Muscle layer of colon (tissue), 2 donors: ENCODE results near the gene PPP2R2D.

Experiments used
- H3K27ac ChIP-seq: one replicate; pipeline ENCODE4 v1.7.0; 2013; ENCODE audit warnings: low read depth, mild to moderate bottlenecking, low read length, moderate library complexity
- H3K27me3 ChIP-seq, 2 donors: one replicate each; pipeline ENCODE4 v1.7.0; 2013; ENCODE audit warnings: low read length in 2 of 2, mild to moderate bottlenecking in 2 of 2; ENCODE audit not compliant: insufficient read depth in 2 of 2, control insufficient read depth in 1 of 2
- H3K36me3 ChIP-seq: one replicate; pipeline ENCODE4 v1.7.0; 2013; ENCODE audit warnings: mild to moderate bottlenecking, low read length; ENCODE audit not compliant: insufficient read depth
- H3K4me1 ChIP-seq: one replicate; pipeline ENCODE4 v1.7.0; 2013; ENCODE audit warnings: mild to moderate bottlenecking, low read length; ENCODE audit not compliant: insufficient read depth
- H3K4me3 ChIP-seq, 2 donors: one replicate each; pipeline ENCODE4 v1.7.0; 2013; ENCODE audit warnings: low read length in 2 of 2, low read depth in 1 of 2, mild to moderate bottlenecking in 1 of 2, moderate library complexity in 1 of 2
- H3K9ac ChIP-seq: one replicate; pipeline ENCODE4 v1.7.0; 2013; ENCODE audit warnings: low read length
- H3K9me3 ChIP-seq: one replicate; pipeline ENCODE4 v1.7.0; 2013; ENCODE audit warnings: mild to moderate bottlenecking, low read length
- donor health status: abdominal sarcoma.
- donor health status: Adenocarcinoma of cecum.

PPP2R2D gene

DNA sequence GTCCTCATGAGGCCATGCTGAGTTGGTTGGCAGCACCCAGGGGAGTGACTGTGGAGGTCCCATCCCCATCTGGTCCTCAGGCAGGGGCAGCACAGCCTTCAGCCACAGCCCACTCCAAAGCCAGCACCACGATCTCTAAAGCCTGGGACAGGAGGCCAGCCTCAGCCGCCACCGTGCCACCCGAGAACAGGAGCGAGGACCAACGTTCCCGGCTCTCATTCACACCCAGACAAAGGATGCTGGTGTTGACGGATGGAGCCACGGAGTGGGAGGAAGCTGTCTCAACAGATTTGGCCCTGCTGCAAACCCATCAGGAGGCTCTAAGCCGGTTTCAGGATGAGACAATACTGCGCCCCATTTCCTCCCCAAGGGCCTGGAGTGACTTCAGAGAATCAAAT lies 42.7 kb upstream of the PPP2R2D start:
- Histone ChIP-seq H3K27me3 (no peaks in the 10 kb centered on the region), H3K27ac (no peak overlapping the region), H3K4me1 (no peaks in the 10 kb centered on the region), H3K36me3 (no peaks in the 10 kb centered on the region), H3K9me3 (no peaks in the 10 kb centered on the region), H3K4me3 (no peak overlapping the region), H3K9ac (no peak overlapping the region)

DNA sequence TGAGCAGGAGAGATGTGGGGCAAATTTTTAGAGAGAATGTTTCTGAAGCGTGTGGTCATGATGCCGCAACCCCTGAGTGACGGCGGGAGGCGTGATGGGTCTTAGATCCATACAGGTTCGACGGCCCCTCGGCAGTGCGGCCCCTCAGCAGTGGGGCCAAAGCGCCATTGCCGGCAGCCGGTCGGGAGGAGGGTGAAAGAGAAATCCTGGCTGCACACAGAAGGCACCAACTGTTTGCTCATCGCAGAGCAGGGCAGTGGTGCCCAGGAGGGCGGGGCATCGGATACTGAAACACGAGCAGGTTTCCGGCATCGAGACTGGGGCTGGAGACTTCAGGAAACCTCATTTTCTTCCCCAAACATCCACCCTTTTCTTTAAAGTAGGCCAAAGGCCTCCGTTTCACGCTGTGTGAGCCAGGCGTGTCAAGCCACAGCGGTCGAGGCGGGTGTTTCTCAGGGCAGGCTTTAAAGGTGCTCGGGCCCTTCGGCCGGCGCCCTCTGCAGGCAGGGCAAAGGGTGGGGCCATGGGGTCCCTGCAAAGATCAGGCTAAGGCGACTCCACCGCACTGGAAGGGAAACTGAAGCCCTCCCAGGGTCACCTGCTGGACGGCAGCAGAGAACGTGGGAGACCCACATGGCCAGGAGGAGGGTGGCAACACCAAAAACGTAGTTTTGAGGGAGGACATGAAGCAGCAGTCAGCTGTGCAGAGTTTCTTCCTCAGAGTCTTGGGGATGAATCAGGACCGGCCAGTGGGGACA lies 42.0 kb upstream of the PPP2R2D start:
- Histone ChIP-seq H3K27me3 (no peaks in the 10 kb centered on the region), H3K9ac (no peak overlapping the region), H3K9me3 (no peaks in the 10 kb centered on the region)

DNA sequence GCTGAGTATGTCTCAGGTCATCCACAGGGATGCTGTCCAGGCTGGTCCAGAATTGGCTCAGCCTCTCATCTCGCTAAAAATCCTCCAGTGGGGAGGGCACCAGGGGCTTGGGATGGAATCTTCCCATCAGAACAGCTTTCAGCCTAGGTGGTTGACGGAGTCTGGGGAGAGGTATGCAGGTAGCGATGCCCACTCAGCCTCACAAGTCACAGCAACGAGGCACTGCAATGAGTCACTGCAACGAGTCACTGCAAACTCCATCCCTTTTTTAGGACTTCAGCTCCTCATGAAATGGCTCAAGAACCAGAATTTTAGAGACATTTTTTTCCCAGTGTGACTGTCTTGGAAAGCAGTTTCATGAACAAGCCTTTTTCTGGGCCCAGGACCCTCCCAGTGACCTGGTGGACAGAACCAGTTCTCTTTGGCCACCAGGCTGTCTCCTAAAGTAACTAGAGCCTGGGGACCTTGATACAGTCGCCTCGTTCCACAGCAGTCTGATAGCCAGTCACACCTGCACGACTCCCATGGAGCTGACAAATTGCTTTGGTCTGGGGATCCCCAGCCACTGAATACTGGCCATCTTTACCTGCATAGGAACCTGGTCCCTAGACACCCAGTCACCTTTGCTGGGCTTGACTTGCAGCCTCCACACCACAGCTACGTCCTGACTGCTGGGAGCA lies 41.3 kb upstream of the PPP2R2D start:
- Histone ChIP-seq H3K4me3 (no peak overlapping the region), H3K36me3 (no peaks in the 10 kb centered on the region), H3K9me3 (no peaks in the 10 kb centered on the region), H3K27ac (no peak overlapping the region), H3K27me3 (no peaks in the 10 kb centered on the region), H3K4me1 (no peaks in the 10 kb centered on the region), H3K9ac (no peak overlapping the region)

More for the DNA sequence above, 42.0 kb upstream of the PPP2R2D start:
- H3K36me3 ChIP-seq = no peaks in the 10 kb centered on the region
- H3K4me1 ChIP-seq = no peaks in the 10 kb centered on the region
- H3K27ac ChIP-seq = no peak overlapping the region
- no peak overlapping the region for H3K4me3 ChIP-seq

DNA sequence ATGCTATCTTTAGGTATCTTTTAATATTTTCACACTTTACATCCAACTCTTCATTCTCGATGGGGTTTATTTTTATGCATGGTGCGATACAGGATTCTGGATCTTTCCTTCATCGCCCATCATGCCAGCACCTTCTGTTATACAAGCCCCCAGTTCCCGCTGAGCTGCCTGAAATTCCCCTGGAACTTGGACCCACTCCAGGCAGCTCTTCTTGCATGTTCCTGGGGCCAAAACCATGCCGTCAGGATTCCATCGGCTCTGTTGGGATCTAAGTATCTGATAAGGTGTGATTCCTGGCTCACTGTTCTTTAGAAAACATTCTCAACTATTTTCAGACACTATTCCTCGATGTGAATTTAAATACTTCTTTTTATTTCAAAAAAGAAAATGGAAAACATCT lies 40.5 kb upstream of the PPP2R2D start:
- H3K9me3 ChIP-seq = no peaks in the 10 kb centered on the region
- H3K9ac ChIP-seq = no peak overlapping the region
- H3K4me1 ChIP-seq = no peaks in the 10 kb centered on the region
- H3K36me3 ChIP-seq = no peaks in the 10 kb centered on the region
- H3K27ac ChIP-seq = no peak overlapping the region
- H3K27me3 ChIP-seq = no peaks in the 10 kb centered on the region
- no peak overlapping the region for H3K4me3 ChIP-seq

DNA sequence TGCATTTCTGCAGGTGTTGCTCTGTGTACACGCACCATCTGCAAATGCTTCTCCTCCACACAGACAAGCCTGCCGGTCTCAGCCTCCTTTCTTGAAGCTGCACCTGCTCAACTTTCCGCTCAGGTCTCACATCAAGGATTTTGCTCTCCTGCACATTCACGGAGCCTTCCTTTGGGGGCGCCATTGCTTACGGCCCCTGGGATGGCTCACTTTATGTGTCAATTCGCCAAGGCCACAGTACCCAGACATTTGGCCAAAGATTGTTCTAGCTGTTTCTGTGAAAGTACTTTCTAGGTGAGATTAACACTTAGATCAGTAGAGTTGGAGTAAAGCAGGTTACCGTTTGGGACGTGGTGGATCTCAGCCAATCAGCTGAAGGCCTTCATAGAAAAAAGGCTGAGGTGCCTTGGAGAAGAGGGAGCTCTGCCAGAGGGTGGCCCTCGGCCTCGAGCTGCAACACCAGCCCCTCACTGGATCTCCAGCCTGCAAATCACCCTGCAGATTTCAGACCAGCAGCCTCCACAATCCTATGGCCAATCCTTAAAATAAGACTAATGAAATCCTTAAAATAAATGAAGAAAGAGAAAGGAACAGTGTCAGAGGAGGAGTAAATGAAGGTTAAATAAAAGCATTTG lies 39.9 kb upstream of the PPP2R2D start:
- H3K4me1 ChIP-seq = no peaks in the 10 kb centered on the region
- H3K36me3 ChIP-seq = no peaks in the 10 kb centered on the region
- H3K27me3 ChIP-seq = no peaks in the 10 kb centered on the region
- H3K27ac ChIP-seq = no peak overlapping the region
- no peak overlapping the region for H3K9ac ChIP-seq
- H3K4me3 ChIP-seq = no peak overlapping the region
- H3K9me3 ChIP-seq = no peaks in the 10 kb centered on the region

DNA sequence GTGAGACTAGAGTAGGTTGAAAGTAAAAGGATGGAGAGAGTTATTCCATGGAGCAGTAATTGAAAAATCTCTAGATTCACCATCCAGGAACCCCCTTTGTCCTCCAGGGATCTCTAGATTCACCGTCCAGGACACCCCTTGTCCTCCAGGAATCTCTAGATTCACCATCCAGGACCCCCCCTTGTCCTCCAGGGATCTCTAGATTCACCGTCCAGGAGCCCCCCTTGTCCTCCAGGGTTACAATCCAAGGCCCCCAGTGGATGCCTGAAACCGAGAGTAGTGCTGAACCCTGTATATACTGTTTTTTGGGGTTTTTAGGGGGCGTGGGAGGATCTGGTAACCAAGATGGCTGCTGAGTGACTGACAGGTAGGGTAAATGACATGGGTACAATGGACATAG lies 38.3 kb upstream of the PPP2R2D start:
- Histone ChIP-seq H3K4me3 (no peak overlapping the region), H3K36me3 (no peaks in the 10 kb centered on the region)

DNA sequence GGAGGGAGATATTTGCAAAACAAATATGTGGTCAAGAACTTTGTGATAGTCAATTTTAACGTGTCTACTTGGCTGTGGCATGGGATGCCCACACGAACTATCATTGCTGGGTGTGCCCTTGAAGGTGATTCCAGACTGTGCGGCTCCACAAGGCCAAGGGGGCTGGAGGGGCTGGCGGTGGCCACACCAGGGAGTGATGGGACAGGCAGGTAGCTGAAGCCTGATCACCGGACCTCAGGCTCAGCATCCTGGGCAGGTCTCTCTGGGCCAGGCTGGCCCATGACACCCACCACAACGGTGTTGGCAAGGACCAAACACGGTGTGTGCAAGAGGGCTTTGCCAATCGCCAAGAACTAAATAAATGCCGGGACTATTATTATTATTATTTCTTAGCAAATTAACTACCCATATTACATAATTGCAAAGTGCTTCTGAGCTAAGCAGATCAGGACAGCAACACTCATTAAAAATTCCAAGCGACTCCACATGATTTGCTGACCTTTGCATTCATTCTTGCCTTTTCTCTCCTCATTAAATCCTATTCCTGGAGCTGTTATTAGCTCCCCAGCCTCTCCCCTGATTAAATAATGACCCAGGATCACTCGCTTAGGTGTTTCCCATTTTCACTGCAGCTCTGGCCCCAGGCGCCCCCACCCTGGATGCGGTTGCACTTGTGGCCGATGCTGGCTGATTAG lies 35.4 kb upstream of the PPP2R2D start:
- Histone ChIP-seq H3K27me3 (peaks cover 0 to 13% of the 10 kb centered on the region in 2 donors), H3K9ac (no peak overlapping the region), H3K36me3 (no peaks in the 10 kb centered on the region), H3K9me3 (no peaks in the 10 kb centered on the region), H3K4me1 (no peaks in the 10 kb centered on the region), H3K27ac (no peak overlapping the region), H3K4me3 (no peak overlapping the region)

More for the DNA sequence above, 38.3 kb upstream of the PPP2R2D start:
- H3K27ac ChIP-seq = no peak overlapping the region
- no peak overlapping the region for H3K9ac ChIP-seq
- peaks cover 0 to 10% of the 10 kb centered on the region in 2 donors for H3K27me3 ChIP-seq
- no peaks in the 10 kb centered on the region for H3K4me1 ChIP-seq
- H3K9me3 ChIP-seq = no peaks in the 10 kb centered on the region

GRCh38 chr10:131866673-131867072 lies 34.1 kb upstream of the PPP2R2D start:
- H3K36me3 ChIP-seq = no peaks in the 10 kb centered on the region
- H3K4me3 ChIP-seq = no peak overlapping the region
- H3K9ac ChIP-seq = no peak overlapping the region
- H3K9me3 ChIP-seq = no peaks in the 10 kb centered on the region
- H3K27me3 ChIP-seq = peaks cover 0 to 15% of the 10 kb centered on the region in 2 donors
- H3K27ac ChIP-seq = no peak overlapping the region
- no peaks in the 10 kb centered on the region for H3K4me1 ChIP-seq

DNA sequence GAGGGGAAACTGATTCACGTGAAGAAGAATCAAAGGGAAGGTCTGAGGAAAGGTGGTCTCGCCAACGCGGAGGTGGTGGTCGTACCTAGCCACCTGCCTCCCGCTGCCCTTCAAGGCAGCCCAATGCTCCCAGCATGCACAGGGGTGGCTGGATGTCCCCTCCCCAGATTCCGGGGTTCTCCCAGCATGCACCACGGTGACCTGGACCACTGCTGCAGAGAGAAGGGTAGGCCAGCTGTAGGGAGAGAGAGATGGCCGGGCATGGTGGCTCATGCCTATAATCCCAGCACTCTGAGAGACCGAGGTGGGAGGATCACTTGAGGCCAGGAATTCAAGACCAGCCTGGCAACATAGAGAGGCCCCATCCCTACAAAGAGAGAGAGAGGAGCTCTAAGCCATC lies 32.4 kb upstream of the PPP2R2D start:
- no peaks in the 10 kb centered on the region for H3K9me3 ChIP-seq
- H3K9ac ChIP-seq = no peak overlapping the region
- H3K4me1 ChIP-seq = no peaks in the 10 kb centered on the region
- peaks cover 0 to 20% of the 10 kb centered on the region in 2 donors for H3K27me3 ChIP-seq
- no peak overlapping the region for H3K27ac ChIP-seq
- H3K36me3 ChIP-seq = no peaks in the 10 kb centered on the region
- no peak overlapping the region for H3K4me3 ChIP-seq

- H3K9me3 ChIP-seq = no peaks in the 10 kb centered on the region
- H3K27me3 ChIP-seq = peaks cover 6 to 29% of the 10 kb centered on the region in 2 donors
- no peak overlapping the region for H3K9ac ChIP-seq
- H3K27ac ChIP-seq = no peak overlapping the region
- no peak overlapping the region for H3K4me3 ChIP-seq
- no peaks in the 10 kb centered on the region for H3K4me1 ChIP-seq
- H3K36me3 ChIP-seq = no peaks in the 10 kb centered on the region
These were observed 31.5 kb upstream of the PPP2R2D start for GRCh38 chr10:131869344-131869743.

DNA sequence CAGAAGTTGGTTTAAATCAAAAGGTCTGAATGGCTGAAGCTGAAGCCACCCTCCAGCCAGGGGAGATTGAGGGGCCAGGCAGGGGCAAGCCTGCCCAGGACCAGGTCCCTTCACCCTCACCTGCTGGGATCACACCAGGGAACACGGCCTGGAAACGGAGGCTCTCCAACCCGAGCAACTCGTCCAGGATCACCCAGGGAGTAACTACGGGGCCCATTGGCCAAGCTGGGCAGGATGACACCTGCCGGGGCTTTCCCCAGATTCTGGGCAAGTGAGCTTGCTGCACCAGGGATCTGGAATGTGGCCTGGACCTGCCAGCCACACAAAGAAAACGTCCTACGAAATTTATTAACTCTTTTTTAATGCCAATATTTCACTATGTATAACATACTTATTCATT lies 30.4 kb upstream of the PPP2R2D start:
- Histone ChIP-seq H3K27ac (no peak overlapping the region), H3K4me1 (no peaks in the 10 kb centered on the region), H3K36me3 (no peaks in the 10 kb centered on the region), H3K27me3 (peaks cover 6 to 29% of the 10 kb centered on the region in 2 donors), H3K9me3 (no peaks in the 10 kb centered on the region), H3K9ac (no peak overlapping the region), H3K4me3 (no peak overlapping the region)
